OCI-LY3 (cell line): Measurements from ENCODE around the gene TLN1.

Experiments
- H2AFZ ChIP-seq: fragments of 200-600, 300-600 bp; shearing (Covaris generic); 2 replicates; pipeline ENCODE4 v1.6.0; 2014; ENCODE audit warnings: antibody characterized with exemption, low read depth, low read length
- H3K27ac ChIP-seq: fragments of 200-600, 300-600 bp; sonication (generic); 2 replicates; pipeline ENCODE4 v1.5.1; 2014; ENCODE audit warnings: mild to moderate bottlenecking, low read length, moderate library complexity, mixed read lengths
- H3K27me3 ChIP-seq: fragments of 200-600, 300-600 bp; sonication (generic); 2 replicates; pipeline ENCODE4 v1.6.1; 2014; ENCODE audit warnings: low read depth, low read length, mixed read lengths
- H3K36me3 ChIP-seq: fragments of 200-600, 300-600 bp; sonication (generic); replicated peaks from 2 replicates; pipeline ENCODE3; 2014; ENCODE audit warnings: low read depth, low read length, mixed read lengths
- H3K4me1 ChIP-seq: fragments of 300-600, 200-600 bp; sonication (generic); 2 replicates; pipeline ENCODE4 v1.6.1; 2014; ENCODE audit warnings: low read length, mixed read lengths
- H3K4me2 ChIP-seq: fragments of 200-600, 300-600 bp; sonication (generic); 2 replicates; pipeline ENCODE4 v1.6.1; 2014; ENCODE audit warnings: low read length, mixed read lengths
- H3K4me3 ChIP-seq: fragments of 300-600, 200-600 bp; sonication (generic); 2 replicates; pipeline ENCODE4 v1.5.1; 2014; ENCODE audit warnings: antibody characterized with exemption, mild to moderate bottlenecking, low read length, moderate library complexity
- H3K79me2 ChIP-seq: fragments of 300-600, 200-600 bp; shearing (Covaris generic); 2 replicates; pipeline ENCODE4 v1.6.1; 2014; ENCODE audit warnings: mild to moderate bottlenecking, low read length, mixed read lengths
- H3K9ac ChIP-seq: fragments of 300-600, 200-600 bp; shearing (Covaris generic); 2 replicates; pipeline ENCODE4 v1.6.0; 2014; ENCODE audit warnings: mild to moderate bottlenecking, low read length, moderate library complexity
- H3K9me3 ChIP-seq: fragments of 200-600, 300-600 bp; shearing (Covaris generic); 2 replicates; pipeline ENCODE4 v1.6.1; 2014; ENCODE audit warnings: low read length, mixed read lengths; ENCODE audit not compliant: insufficient read depth
- H4K20me1 ChIP-seq: fragments of 200-600, 300-600 bp; sonication (generic); 2 replicates; pipeline ENCODE4 v1.6.1; 2016; ENCODE audit warnings: low read length, mixed read lengths; ENCODE audit not compliant: insufficient read depth
- EZH2phosphoT487 ChIP-seq: fragments of 200-600 bp; shearing (Covaris generic); IDR thresholded peaks from 2 replicates; pipeline ENCODE4 v1.6.1; 2018; ENCODE audit warnings: antibody characterized with exemption, mixed run types, low read depth
- TF ChIP-seq, protein P1 (sequence below): fragments of 200-600, 300-600 bp; sonication (generic); IDR thresholded peaks from 2 replicates; pipeline ENCODE4 v1.5.1; 2014; ENCODE audit warnings: antibody characterized with exemption, low read length, low read depth

The TLN1 gene

DNA sequence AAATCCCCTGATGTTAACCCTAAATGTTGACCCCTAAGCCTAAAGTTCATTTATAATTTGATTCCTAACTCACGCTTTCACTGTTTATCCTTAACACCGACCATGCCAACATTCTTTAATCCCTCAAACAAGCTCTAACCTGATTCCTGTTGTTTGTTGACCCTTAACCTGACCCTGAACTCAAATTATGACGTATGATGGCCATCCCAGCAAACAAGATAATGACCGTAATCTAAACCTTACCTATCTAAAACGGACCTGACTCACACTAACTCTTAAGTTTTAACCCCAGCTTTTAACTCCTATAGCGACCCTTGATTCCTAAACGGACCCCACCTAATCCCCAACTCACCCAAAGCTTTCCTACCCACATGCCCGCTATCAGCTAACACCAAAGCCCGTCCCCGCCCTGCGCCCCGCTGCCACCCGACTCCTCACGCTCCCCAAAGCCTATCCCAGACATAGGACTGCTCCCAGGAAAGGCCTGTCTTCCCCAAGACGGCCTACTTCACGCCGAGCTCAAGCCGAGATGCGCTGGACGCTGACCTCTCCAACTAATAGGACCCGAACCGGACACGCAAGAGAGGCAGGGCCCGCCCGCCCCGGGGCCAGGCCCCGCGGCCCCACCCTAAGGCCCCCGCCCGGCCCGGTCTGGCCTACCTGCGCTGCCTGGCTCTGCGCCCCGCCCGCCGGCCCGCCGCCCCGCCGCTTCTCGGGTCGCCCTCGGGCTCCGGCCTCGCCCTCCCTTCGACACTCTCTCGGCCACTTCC, 395 bp downstream of the TLN1 start:
- TF ChIP-seq, protein P1, sequence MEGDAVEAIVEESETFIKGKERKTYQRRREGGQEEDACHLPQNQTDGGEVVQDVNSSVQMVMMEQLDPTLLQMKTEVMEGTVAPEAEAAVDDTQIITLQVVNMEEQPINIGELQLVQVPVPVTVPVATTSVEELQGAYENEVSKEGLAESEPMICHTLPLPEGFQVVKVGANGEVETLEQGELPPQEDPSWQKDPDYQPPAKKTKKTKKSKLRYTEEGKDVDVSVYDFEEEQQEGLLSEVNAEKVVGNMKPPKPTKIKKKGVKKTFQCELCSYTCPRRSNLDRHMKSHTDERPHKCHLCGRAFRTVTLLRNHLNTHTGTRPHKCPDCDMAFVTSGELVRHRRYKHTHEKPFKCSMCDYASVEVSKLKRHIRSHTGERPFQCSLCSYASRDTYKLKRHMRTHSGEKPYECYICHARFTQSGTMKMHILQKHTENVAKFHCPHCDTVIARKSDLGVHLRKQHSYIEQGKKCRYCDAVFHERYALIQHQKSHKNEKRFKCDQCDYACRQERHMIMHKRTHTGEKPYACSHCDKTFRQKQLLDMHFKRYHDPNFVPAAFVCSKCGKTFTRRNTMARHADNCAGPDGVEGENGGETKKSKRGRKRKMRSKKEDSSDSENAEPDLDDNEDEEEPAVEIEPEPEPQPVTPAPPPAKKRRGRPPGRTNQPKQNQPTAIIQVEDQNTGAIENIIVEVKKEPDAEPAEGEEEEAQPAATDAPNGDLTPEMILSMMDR = no peak
- no peak for TF ChIP-seq EZH2phosphoT487
- no peaks in the 10 kb centered on the region for H3K27me3 ChIP-seq
- peak overlapping the region; percentile 92 for H3K9ac ChIP-seq
- H3K4me3 ChIP-seq = peak overlapping the region; percentile 94
- H3K4me2 ChIP-seq = peak overlapping the region; percentile 96
- peaks cover 64% of the 10 kb centered on the region for H3K79me2 ChIP-seq
- H3K9me3 ChIP-seq = no peaks in the 10 kb centered on the region
- H3K36me3 ChIP-seq = peaks cover 18% of the 10 kb centered on the region
- peak overlapping the region; percentile 87 for H3K27ac ChIP-seq
- H2AFZ ChIP-seq = peak overlapping the region; percentile 25; the same call in 1 of the 2 replicates
- H4K20me1 ChIP-seq = peaks cover 35% of the 10 kb centered on the region
- peaks cover 49% of the 10 kb centered on the region for H3K4me1 ChIP-seq

DNA sequence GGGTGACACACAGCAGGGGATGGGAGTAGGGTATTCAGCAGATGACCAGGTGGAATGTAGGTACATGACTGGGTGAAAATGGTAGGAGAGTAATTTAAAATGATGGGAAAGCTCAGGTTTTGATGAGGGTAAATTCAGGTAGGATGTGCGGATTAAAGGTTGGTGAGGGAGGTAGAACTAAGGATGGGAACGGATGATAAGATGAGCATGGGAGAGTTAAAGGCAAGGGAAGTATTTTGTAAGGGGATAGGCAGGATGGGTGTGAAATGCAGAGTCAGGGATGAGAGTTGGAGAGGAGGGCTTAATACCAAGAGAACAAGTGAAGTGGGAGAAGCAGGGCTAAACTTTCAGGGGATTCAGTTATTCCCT, 1.5 kb downstream of the TLN1 start:
- Histone ChIP-seq H3K79me2 (peaks cover 68% of the 10 kb centered on the region), H3K4me1 (peaks cover 49% of the 10 kb centered on the region), H3K36me3 (peaks cover 13% of the 10 kb centered on the region), H4K20me1 (peaks cover 38% of the 10 kb centered on the region), H3K9me3 (no peaks in the 10 kb centered on the region), H3K4me3 (peak overlapping the region; percentile 94), H2AFZ (no peak overlapping the region), H3K27me3 (no peaks in the 10 kb centered on the region), H3K4me2 (peak overlapping the region; percentile 96), H3K27ac (peak overlapping the region; percentile 87), H3K9ac (peak overlapping the region; percentile 92)
- no peak for TF ChIP-seq EZH2phosphoT487
- TF ChIP-seq, protein P1 = no peak

GRCh38 chr9:35729700-35730485, 2.1 kb downstream of the TLN1 start:
- Histone ChIP-seq H3K79me2 (peaks cover 68% of the 10 kb centered on the region), H3K9me3 (no peaks in the 10 kb centered on the region), H3K9ac (peak overlapping the region; percentile 92; the same call in 1 of the 2 replicates), H3K36me3 (peaks cover 16% of the 10 kb centered on the region), H3K27me3 (no peaks in the 10 kb centered on the region), H3K4me2 (peak overlapping the region; percentile 96), H4K20me1 (peaks cover 38% of the 10 kb centered on the region), H3K4me1 (peaks cover 49% of the 10 kb centered on the region), H2AFZ (no peak overlapping the region), H3K4me3 (peak overlapping the region; percentile 94), H3K27ac (peak overlapping the region; percentile 87)
- TF ChIP-seq, protein P1 = peak; percentile 55
- TF ChIP-seq EZH2phosphoT487 = no peak

- Histone ChIP-seq H3K27me3 (no peaks in the 10 kb centered on the region), H3K4me3 (no peak overlapping the region), H3K4me1 (peaks cover 48% of the 10 kb centered on the region), H3K9me3 (no peaks in the 10 kb centered on the region), H3K27ac (no peak overlapping the region), H2AFZ (no peak overlapping the region), H3K36me3 (peaks cover 23% of the 10 kb centered on the region), H4K20me1 (peaks cover 38% of the 10 kb centered on the region), H3K9ac (no peak overlapping the region), H3K4me2 (peak overlapping the region; percentile 96), H3K79me2 (peaks cover 68% of the 10 kb centered on the region)
- TF ChIP-seq, protein P1 = no peak
- no peak for TF ChIP-seq EZH2phosphoT487
Measured at GRCh38 chr9:35729101-35729500, 2.9 kb downstream of the TLN1 start.
